NCI-H2196 treated with DMSO at 0.1 percent for 48 hours (cell line): ENCODE results near the gene IRAK1.

Source experiments
- DNase-seq: peaks from one replicate; lab custom pipeline; 2025; ENCODE audit not compliant: unreplicated experiment; lab: John Stamatoyannopoulos, UW

IRAK1 gene

GRCh38 chrX:154020536-154021115, 924 bp upstream of the IRAK1 start:
- DNase-seq, result no peak

GRCh38 chrX:154019061-154019621, 561 bp downstream of the IRAK1 start:
- no peak for DNase-seq

DNA sequence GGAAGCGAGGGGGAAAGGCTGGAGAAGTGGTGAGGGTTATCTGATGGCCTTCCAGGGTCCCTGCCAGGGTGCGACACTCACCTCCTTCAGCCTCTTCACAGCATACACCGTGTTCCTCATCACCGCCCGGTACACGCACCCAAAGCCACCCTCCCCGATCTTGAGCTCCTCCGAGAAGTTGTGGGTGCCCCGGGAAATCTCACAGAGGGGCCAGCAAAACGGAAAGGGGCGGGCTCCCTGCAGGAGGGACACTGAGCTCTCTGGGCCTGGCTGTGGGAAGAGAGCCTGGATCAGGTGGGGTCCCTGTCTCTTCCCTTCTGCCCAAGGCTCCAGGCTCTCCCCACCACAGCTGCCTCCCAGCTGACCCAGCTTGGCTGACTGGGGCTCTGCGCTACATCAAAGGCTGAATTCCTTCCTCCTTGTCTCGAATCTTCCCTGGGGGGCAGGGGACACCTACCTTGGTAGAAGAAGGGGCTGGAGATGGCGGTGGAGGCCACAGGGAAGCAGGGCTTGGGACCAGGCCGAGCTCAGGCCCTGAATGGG, 1.1 kb downstream of the IRAK1 start:
- DNase-seq, result no peak

GRCh38 chrX:154017766-154018517, 1.8 kb downstream of the IRAK1 start:
- no peak for DNase-seq

DNA sequence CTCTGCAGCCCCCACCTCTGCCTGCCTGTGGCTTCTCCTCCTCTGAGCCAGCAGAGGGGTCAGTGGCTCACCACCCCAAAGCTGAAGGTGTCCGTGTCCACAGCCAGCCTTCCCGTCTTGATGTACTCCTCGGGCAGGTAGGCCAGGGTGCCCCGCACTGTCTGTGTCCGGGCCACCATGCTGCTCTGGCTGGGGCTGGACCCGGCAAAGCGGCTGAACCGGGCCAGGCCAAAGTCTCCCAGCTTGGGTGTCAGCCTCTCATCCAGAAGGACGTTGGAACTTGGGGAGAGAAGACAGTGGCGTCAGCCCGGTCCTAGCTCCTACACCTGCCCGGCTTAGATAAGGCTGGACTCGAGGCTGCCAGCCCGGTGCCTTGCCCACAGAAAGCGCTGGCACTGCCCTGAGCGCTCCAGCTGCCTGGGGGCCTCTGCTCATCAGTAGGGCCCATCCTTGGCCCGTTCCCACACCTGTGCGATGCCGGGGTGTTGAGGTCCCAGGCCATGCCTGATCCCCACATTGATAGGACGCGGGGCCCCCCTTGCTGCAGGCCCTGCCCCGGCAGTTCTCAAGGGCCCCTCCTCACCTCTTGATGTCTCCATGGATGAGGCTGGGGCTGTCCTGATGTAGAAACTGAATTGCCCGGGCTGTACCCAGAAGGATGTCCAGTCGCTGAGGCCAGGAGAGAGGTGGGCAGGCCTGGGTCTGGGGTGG, 3.2 kb downstream of the IRAK1 start:
- DNase-seq, result no peak

DNA sequence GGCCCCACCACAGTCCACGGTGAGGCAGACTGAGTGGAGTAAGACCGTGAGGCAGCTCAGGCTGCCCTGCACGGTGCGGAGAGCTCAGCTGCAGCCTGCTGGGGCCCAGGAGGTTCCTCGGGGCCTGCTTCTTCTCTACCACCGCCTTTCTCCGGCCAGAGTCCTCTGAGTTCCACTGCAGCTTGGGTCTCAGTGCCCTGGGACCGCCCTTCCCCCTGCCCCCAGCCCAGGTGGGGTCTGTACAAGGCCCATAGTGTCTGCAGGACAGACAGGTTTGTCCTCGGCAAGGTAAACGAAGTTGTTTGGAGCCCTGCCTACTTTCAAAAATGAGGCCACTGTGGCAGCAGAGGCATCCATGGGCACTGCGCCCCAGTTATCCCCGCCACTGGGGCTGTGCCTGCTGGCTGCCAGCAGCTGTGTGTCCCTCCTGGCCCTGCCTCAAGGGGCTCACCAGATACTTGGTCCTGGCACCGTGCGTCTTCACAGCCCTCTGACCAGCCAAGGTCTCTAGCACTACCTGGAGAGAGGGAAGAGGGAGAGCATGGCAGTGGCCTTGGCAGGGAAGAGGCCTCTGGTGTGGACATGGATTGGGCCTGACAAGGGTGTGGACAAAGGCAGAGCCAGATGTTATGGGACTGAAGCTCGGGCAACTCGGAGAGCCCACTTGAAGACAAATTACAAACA, 4.0 kb downstream of the IRAK1 start:
- no peak for DNase-seq

GRCh38 chrX:154014429-154015380, 5.0 kb downstream of the IRAK1 start:
- no peak for DNase-seq

DNA sequence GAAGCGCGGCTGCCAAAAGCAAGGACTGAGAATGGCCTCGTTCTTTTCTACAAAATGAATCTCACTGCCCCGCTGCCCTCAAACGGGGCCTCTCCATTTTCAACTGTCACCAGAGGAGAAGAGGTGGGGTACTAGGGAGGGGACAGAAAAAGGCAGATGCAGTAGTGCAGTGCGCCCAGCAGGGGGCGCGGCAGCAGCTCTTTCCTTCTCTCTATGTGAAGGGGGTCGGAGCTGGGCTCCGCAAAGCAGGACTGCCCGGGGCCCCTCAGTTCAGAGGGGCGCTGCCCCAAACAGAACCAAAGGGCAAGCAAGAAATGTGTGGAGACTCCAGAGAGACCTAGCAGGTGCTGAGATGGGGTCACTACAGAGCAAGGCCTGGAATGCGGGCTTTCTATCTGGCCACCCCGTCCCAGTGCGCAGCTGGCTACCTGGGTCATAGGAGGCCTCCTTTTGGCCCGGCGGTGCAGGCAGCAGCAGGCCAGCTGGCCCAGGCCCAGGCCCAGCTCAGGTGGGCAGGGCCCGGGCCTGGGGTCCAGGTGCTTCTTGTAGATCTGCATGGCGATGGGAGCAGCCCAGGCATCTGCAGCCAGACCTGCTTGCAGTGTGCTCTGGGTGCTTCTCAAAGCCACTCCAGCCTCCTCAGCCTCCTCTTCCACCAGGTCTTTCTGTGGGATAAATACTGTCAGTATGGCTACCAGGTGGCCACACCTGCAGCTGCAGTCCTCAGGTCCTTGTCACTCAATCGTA, 5.9 kb downstream of the IRAK1 start:
- peak; percentile 1 for DNase-seq

DNA sequence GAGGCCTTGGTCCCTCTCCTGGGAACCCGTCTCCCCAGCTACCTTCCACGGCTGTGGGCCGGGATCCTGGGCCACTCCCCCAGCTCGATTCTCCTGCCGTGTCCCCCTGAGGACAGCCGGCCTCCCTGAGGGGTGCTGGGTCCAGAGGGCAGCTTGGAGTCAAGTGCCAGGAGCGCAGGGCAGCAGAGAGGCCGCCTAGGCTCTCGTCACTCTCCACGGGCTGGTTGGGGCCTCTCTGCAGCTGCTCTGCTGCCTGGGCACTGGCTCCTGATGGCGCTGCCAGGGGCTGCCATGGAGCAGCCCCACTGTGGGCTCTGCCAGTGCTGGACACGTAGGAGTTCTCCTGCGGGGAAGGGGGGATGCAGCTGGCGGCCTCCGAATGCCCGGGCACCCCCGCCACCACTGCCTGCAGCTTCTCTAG, 6.7 kb downstream of the IRAK1 start:
- no peak for DNase-seq

- DNase-seq, result no peak
Measured at GRCh38 chrX:154012336-154012991, 7.2 kb downstream of the IRAK1 start.

GRCh38 chrX:154011376-154012335, 8.0 kb downstream of the IRAK1 start:
- DNase-seq, result no peak

DNA sequence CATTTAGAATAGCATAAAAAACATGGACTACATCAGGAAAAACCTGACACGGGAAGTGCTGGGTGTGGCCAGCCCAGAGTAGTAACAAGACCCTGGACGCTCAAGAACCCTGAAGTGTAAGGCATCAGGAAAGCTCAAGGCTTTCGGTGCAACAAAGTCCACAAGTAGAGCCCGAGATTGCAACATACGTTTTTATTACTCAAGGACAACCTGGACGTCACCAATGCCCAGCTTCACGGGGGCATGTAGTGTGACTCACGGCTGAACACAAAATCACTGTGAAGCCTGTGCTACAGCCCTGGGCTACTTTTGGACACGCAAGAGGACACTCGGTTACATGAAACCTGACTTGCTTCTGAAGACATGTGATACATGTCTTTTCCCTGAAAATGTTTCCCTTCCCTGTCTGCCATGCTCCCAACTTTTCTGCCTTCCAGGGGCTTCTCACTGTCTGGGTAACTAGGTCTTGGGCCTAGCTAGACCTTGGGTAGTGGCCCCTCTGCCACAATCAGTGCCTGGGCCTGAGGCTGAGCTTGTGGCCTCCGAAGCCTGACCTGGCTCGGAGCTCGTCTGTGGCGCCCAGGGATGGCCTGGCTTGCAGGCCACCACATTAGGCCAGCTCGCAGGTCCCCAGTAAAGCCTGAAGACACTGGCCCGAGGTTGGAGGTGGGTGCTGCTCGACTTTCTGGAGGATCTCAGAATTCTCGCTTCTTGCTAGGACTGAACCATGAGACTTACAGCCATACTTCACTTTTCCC, 9.2 kb downstream of the IRAK1 start:
- no peak for DNase-seq

DNA sequence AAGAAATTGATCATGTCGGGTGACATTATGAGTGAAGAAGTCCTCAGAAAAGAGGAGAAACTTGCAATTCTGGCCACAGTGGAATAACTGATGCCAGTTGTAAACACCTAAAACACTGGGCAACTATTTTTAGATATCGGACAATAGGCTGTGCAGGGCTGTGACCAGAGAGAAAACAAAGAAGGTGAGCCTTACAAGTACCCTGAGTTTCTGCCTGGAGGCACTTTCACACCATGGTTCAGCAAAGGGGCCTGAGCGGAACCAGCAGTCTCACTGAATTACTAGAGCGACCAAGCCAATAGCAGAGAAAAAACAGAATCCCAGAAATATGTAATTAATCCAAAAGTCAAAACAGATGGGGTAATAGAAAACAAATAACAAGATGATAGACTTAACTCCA, 11.2 kb downstream of the IRAK1 start:
- no peak for DNase-seq

GRCh38 chrX:154006947-154007346, 12.8 kb downstream of the IRAK1 start:
- DNase-seq, result no peak

DNA sequence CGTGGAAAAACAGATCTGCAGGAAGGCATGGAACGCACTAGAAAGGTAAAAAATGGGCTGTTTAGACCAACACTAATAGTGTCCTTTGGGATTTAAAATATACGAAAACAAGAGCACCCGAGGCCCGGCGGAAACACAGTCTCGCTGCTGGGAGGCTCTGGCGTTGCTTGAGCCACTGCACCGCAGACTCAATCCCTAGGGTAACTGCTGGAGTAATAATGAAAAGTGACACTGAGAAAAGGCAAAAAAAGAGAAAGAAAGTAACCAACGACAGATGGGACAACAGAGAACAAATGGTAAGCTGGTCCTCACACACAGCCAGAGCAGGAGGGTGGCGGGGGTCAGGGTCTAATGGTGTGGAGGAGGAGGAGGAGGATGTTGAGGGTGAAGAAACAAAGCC, 15.4 kb downstream of the IRAK1 start:
- no peak for DNase-seq

- peak; percentile 6 for DNase-seq
Measured at GRCh38 chrX:154002215-154002719, 17.4 kb downstream of the IRAK1 start.

GRCh38 chrX:154000051-154000450, 19.7 kb downstream of the IRAK1 start:
- no peak for DNase-seq
